ENCODE data around the gene GGA3.
"Not testable (repeated sequence)": the region's sequence is repeated elsewhere in the genome, so short reads cannot be mapped to it uniquely, and the experiment has no call there.

The GGA3 gene

DNA sequence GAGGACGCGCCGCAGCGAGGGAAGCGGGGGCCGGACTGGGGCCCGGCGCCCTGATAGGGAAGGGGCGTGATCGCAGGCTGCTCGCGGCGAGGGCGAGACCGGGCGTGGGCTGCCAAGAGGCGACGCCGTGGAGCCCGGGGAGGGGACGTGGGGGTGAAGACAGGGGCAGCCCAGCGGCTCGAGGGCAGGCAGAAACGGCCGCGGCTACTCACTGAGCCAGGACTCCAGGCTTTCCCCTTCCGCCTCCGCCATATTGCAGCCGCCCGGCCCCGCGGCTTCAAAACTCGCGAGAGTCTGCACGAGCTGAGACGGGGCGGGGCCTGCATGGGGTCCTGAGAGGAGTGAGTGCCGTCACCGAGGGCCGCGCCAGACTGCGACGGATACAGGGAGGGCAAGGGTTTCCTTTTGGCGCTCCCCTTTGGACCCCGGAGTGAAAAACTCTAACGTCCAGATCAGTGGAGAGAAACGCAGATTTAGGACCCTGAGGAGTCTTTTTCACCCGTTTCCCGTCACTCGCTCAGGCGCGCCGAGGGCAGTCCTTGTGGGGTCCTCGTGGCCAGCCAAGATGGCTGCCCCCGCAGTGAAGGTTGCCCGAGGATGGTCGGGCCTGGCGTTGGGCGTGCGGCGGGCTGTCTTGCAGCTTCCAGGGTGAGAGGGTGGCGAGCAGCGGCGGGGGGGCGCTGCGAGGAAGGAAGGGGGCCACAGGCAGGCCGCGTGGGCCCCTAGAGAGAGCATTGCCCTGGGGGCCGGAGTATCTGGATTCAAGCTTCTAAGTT lies at the start of gene GGA3, which contains the start of gene MRPS7:
Gene GGA3 (minus strand): TSS at position 271 of the 776 bp plus-strand sequence. CDS start 19 bp downstream, at position 252.
Gene MRPS7 (plus strand): TSS at position 544 of the 776 bp plus-strand sequence. CDS start 22 bp downstream, at position 566.
- peak; percentile 95 to 96 for DNase-seq (ENCODE audit: low read depth in 2 of 2)

- DNase-seq (ENCODE audit: low read depth in 2 of 2), result no peak
Measured at GRCh38 chr17:75308732-75309629, 47.6 kb upstream of the GGA3 start.

DNA sequence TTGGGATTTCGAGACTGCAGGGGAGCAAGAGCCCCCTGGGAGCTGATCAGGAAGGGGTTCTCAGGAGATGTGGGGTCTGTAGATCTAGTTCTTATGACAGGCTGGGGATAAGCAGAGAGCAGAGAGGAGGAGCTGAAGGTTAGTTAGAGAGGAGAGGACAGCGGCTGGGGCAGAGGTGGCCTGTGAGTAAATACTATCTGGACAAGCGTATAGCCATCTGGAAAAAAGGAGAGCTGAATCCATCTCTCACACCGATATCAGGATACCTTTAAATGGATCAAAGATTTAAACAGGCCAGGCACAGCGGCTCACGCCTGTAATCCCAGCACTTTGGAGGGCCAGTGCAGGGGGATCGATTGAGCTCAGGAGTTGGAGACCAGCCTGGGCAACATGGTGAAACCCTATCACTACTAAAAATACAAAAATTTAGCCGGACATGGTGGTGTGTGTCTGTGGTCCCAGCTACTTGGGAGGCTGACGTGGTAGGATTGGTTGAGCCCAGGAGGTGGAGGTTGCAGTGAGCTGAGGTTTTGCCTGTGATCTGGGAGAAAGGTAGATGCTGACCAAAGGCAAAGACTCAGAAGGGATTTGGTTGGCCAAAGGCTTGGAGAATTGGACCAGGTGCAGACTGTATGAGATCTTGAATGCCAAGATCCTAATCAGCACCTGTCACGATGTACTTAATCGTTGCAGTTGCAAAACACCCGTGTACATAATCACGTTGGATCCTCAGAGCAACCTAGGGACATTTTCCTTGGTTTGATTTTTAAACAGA lies 46.7 kb upstream of the GGA3 start:
- DNase-seq (ENCODE audit: low read depth in 2 of 2), result no peak

DNA sequence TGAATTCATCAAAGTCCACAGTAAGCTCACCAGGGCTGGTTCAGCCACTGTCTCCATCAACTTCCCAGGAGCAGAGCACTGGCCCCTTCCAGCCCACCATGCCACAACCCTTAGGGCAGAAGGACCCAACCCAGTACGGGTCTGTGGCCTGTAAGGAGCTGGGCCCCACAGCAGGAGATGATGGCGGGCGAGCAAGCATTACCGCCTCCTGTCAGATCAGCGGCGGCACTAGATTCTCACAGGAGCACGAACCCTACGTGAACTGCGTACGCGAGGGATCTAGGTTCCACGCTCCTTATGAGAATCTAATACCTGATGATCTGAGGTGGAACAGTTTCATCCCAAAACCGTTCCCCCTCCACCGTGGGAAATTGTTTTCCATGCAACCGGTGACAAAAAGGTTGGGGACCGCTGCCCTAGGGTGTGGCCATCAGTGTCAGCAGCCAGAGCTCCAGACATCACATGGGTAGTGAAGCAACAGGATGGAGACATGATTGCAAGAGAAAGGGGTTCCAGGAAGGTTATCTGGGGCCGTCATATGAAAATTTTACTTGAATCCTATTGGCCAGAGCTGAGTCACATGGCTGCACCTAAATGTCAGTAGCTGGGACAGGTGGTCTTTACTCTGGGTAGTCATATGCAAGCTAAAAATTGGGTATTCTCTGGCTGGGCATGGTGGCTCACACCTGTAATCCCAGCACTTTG lies 40.2 kb upstream of the GGA3 start:
- DNase-seq (ENCODE audit: low read depth in 2 of 2), result no peak

DNA sequence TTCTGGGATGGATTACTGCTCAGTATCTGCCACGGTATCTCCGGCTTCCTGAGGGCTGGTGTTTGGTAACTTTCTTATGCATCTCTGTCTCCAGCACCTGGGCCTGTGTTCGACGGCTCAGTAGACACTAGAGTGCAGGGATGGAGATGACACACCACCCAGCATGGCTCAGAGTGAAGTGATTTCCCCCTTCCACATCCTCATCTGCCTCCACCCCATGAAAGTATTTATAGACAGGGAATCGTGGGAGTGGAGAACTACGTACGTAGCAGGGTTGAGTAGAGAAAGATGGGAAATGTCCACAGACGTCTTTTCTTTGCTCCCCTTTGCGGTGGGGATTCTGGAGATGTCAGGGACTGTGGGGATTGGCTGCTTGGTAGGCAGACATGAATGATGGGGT lies 39.6 kb upstream of the GGA3 start:
- no peak for DNase-seq (ENCODE audit: low read depth in 2 of 2)

GRCh38 chr17:75300280-75300679 lies 38.9 kb upstream of the GGA3 start:
- DNase-seq (ENCODE audit: low read depth in 2 of 2), result no peak

- peak in 1 of 2 donors; percentile 22 for DNase-seq (ENCODE audit: low read depth in 2 of 2)
Measured at GRCh38 chr17:75295201-75296158, 34.1 kb upstream of the GGA3 start.

DNA sequence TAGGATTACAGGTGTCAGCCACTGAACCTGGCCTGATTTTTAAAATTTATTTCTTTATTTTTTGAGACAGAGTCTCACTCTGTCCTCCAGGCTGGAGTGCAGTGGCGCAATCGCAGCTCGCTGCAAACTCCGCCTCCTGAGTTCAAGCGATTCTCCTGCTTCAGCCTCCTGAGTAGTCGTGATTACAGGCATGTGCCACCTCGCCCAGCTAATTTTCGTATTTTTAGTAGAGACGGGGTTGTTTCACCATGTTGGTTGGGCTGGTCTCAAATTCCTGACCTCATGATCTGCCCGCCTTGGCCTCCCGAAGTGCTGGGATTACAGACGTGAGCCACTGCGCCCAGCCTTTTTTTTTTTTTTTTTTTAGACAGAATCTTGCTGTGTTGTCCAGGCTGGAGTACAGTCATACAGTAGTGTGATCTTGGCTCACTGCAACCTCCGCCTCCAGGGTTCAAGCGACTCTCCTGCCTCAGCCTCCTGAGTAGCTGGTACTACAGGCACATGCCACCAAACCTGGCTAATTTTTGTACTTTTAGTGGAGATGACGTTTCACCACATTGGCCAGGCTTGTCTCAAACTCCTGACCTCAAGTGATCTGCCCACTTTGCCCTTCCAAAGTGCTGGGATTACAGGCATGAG lies 31.5 kb upstream of the GGA3 start:
- not testable (repeated sequence) for DNase-seq (ENCODE audit: low read depth in 2 of 2)

- peak; percentile 30 to 57 for DNase-seq (ENCODE audit: low read depth in 2 of 2)
Measured at GRCh38 chr17:75289832-75290337, 28.5 kb upstream of the GGA3 start.

DNA sequence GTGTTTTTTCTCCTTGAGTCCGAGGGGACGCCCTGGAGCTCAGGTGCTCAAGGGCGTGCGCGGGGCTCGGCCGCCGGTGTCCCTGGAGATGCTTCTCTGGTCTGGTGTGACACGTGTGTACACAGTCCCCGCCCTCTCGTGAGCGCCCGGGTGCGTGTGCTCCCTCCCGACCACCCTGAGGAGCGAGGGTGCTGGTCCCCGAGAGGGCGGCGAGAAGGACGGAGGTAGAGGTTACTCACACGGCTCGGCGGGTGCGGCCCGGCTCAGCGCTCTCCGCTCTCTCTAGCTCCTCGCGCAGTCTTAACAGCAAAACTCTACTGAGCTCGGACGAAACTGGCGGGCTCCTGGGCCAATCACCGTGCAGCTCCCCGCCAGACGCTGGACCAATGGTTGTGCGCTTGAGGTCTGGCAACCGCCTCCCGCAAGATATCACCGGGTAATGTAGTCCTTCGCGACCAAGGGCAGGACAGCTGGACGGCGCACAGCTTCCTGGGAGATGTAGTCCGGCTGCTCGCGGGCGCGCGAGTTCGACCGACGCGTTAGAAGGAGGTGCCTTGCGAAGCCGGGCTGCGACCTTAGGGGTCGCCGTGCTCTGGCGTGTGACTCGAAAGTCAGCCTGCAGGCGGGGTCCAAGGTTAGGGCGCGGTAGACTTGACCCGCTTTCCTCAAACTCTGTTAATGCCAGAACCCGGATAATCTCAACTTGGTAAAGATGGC lies 27.9 kb upstream of the GGA3 start, which contains the start of gene SLC25A19:
Gene SLC25A19 (minus strand): TSS at position 319 of the 717 bp plus-strand sequence. CDS start 2,669 bp downstream, outside the sequence.
- peak; percentile 90 to 96 for DNase-seq (ENCODE audit: low read depth in 2 of 2)

- DNase-seq (ENCODE audit: low read depth in 2 of 2), result peak; percentile 39 to 40
Measured at GRCh38 chr17:75288770-75289114, 27.3 kb upstream of the GGA3 start.

DNA sequence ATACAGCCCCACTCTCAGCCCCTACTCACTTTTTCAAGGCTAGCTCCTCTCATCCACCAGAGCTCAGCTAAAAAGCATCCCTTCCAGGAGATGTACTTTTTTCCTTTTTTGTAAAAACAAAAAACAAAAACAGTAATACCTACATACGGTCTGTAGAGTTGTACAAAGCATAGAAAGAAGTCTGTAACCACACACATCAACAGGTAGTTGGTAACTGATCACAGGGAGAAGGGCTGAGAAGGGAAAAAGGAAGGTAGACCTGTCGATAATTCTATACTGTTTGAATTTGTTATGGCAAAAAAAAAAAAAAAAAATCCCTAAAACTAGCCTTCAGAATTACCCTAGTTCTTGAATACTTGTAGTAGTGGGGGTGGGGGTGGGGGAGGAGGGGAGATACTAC lies 27.0 kb upstream of the GGA3 start:
- DNase-seq (ENCODE audit: low read depth in 2 of 2), result no peak

GRCh38 chr17:75287221-75287620 lies 25.8 kb upstream of the GGA3 start:
- no peak for DNase-seq (ENCODE audit: low read depth in 2 of 2)

- no peak for DNase-seq (ENCODE audit: low read depth in 2 of 2)
Measured at GRCh38 chr17:75285123-75285522, 23.7 kb upstream of the GGA3 start.

- not testable (repeated sequence) for DNase-seq (ENCODE audit: low read depth in 2 of 2)
Measured at GRCh38 chr17:75280189-75280588, 18.8 kb upstream of the GGA3 start.

DNA sequence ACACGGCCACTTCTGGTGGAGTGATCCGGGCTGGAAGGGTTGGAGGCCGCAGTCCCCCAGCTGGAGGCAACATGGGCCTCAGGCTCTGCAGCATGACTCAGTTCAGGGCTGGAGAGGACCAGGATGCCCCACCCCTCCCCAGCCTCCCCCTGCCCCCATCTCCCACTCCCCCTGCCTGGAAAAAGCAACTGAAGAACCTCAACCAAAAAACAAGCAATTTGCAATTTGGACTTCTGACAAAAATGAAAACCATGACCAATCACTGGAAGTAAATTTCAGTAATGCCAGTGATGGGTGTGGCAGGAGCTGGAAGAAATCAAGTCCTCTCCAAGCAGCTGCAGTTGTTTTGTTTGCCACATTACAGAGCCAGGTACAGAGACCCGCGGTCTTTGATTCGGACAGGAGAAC lies 16.3 kb upstream of the GGA3 start:
- DNase-seq (ENCODE audit: low read depth in 2 of 2), result no peak

- DNase-seq (ENCODE audit: low read depth in 2 of 2), result no peak
Measured at GRCh38 chr17:75273977-75274708, 12.7 kb upstream of the GGA3 start.

- DNase-seq (ENCODE audit: low read depth in 2 of 2), result no peak
Measured at GRCh38 chr17:75272848-75273184, 11.4 kb upstream of the GGA3 start.
